NB4 (cell line): ENCODE data around the gene MBNL1.

ENCODE experiments used
- DNase-seq: peaks from one replicate; pipeline ENCODE4 v3.0.0; 2010; ENCODE audit warnings: low read depth
- H3K4me3 ChIP-seq: one replicate; pipeline ENCODE4 v1.5.1; 2011; ENCODE audit warnings: mild to moderate bottlenecking, low read depth, low read length, moderate library complexity
- CTCF ChIP-seq: IDR thresholded peaks from one replicate; pipeline ENCODE4 v1.5.1; 2012; ENCODE audit warnings: low read depth, low read length
- MAX ChIP-seq: IDR thresholded peaks from 2 replicates; pipeline ENCODE4 v1.6.1; 2011; ENCODE audit warnings: low read depth, low read length
- MYC ChIP-seq: IDR thresholded peaks from 2 replicates; pipeline ENCODE4 v1.6.1; 2011; ENCODE audit warnings: low read depth, low read length
- POLR2A ChIP-seq: IDR thresholded peaks from 2 replicates; pipeline ENCODE4 v1.6.1; 2011; ENCODE audit warnings: mild to moderate bottlenecking; ENCODE audit not compliant: insufficient read length; ENCODE audit errors: extremely low read depth

Gene MBNL1

GRCh38 chr3:152384412-152384811 lies 115.7 kb downstream of the MBNL1 start:
- TF ChIP-seq POLR2A (no peak), MAX (no peak), CTCF (no peak), MYC (no peak)
- no peak for DNase-seq
- H3K4me3 ChIP-seq: no peak overlapping the region

GRCh38 chr3:152385761-152386160 lies 117.0 kb downstream of the MBNL1 start:
- no peak overlapping the region for H3K4me3 ChIP-seq
- DNase-seq: no peak
- TF ChIP-seq POLR2A (no peak), MYC (no peak), MAX (no peak), CTCF (no peak)

GRCh38 chr3:152386208-152386607 lies 117.5 kb downstream of the MBNL1 start:
- no peak overlapping the region for H3K4me3 ChIP-seq
- DNase-seq: no peak
- TF ChIP-seq MAX (no peak), CTCF (no peak), POLR2A (no peak), MYC (no peak)

DNA sequence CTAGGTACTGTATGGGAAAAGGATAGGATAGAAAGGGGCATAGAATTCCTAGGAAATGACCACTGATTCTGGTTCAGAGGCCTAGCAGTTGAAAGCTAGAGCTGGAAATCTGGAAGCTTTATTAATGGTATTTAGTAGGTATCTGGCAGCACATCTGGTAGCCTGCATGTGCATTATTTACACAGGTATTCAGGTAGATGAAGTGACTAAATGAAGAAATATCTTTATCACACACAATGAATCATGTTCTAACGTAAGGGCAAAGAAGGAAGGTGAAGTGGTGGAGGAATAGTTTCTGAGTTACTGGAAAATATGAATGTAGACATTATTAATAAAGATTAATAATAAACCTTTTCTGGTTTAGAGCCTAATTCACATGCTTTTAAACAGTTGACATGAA lies 119.9 kb downstream of the MBNL1 start:
- no peak overlapping the region for H3K4me3 ChIP-seq
- DNase-seq: no peak
- no peak for TF ChIP-seq MAX
- no peak for TF ChIP-seq MYC
- no peak for TF ChIP-seq CTCF
- TF ChIP-seq POLR2A: no peak

DNA sequence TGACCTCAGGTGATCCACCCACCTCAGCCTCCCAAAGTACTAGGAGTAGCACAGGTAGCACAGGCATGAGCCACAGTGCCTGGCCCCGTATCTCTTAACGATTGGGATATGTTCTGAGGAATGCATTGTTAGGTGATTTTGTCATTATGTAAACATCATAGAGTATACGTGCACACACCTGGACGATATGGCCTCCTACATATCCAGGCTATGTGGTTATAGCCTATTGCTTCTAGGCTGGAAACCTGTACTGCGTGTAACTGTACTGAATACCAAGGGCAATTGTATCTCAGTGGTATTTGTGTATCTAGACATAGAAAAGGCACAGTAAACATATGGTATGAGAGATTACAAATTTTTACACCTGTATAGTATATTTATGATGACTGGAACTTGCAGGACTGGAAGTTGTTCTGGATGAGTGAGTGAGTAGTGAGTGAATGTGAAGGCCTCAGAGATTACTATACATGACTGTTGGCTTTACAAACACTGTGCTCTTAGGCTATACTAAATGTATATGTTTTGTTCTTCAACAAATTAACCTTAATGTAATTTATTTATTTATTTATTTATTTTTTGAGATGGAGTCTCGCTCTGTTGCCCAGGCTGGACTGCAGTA lies 120.7 kb downstream of the MBNL1 start:
- TF ChIP-seq POLR2A (no peak), CTCF (no peak), MAX (no peak), MYC (no peak)
- DNase-seq: no peak
- no peak overlapping the region for H3K4me3 ChIP-seq

GRCh38 chr3:152390647-152391046 lies 121.9 kb downstream of the MBNL1 start:
- TF ChIP-seq MAX: no peak
- no peak for TF ChIP-seq MYC
- TF ChIP-seq CTCF: no peak
- TF ChIP-seq POLR2A: no peak
- DNase-seq: no peak
- H3K4me3 ChIP-seq: no peak overlapping the region
